Right lobe of liver (tissue), 6 donors: ENCODE results near the gene ACVR1. TPM values are rescaled to one million over a fixed set of nuclear protein-coding genes. Genes with fewer than 3 reads are reported as not detected.

Source experiments
- ATAC-seq, 4 donors: fragments of 200-7000 bp; cut with Tn5 transposase; one replicate each; pipeline ENCODE4 v1.9.1; 2020; ENCODE audit warnings: mild to moderate bottlenecking in 4 of 4, moderate library complexity in 4 of 4
- DNase-seq, 3 donors: peaks; one replicate each; pipeline ENCODE4 v3.0.0-alpha.2; 2020
- H3K27ac ChIP-seq, 3 donors: fragments of 200-600 bp; one replicate each; pipeline ENCODE4 v1.8.0; 2022
- H3K27me3 ChIP-seq, 2 donors: fragments of 200-600 bp; one replicate each; pipeline ENCODE4 v1.8.0; 2022
- H3K36me3 ChIP-seq, 4 donors: fragments of 200-600 bp; sonication (generic) in 1 of 4; one replicate each; pipeline versions ENCODE4 v1.5.1 to v1.8.0; 2017 to 2022; ENCODE audit warnings: control low read depth in 1 of 4
- H3K4me1 ChIP-seq, 4 donors: fragments of 200-600 bp; sonication (generic) in 1 of 4; one replicate each; pipeline versions ENCODE4 v1.5.1 to v1.8.0; 2017 to 2022; ENCODE audit warnings: control low read depth in 1 of 4
- H3K4me3 ChIP-seq, 3 donors: fragments of 200-600 bp; one replicate each; pipeline ENCODE4 v1.8.0; 2022
- H3K9me3 ChIP-seq, 4 donors: fragments of 200-600 bp; sonication (generic) in 1 of 4; one replicate each; pipeline versions ENCODE4 v1.5.1 to v1.8.0; 2017 to 2022; ENCODE audit warnings: control low read depth in 1 of 4
- POLR2A ChIP-seq: fragments of 450-650 bp; IDR thresholded peaks from one replicate; pipeline ENCODE4 v1.6.1; 2017; ENCODE audit warnings: antibody characterized with exemption, mild to moderate bottlenecking
- WGBS: methylation state at CpG from one replicate; pipeline ENCODE4 v1.1.6; 2018; ENCODE audit warnings: low coverage, low lambda C conversion rate; ENCODE audit not compliant: insufficient coverage; ENCODE audit errors: missing lambda C conversion rate; 5-methylcytosine and 5-hydroxymethylcytosine counted together
- intact Hi-C, 2 donors: fragments of 100-400 bp; cut with DNase I; formaldehyde crosslinking; loops; one replicate each; pipeline versions ENCODE4 v1.11.2 to v1.14.1; 2022
- total RNA-seq, 6 experiments: library from RNA; depleted of rRNA in 2 of 6; stranded (reverse); fragments of >200 nt in 2 of 6; fragmentation: NEBNext Ultra II Directional in 3 of 6; extraction: Animal tissue kit (Norgen Biotek cat#: 25700) in 3 of 6; gene quantifications; one replicate each; pipeline versions ENCODE4 v1.1.0 to v1.2.4, GENCODE V29; 2016 to 2023
- TF ChIP-seq, protein P1 (sequence below), 4 donors: fragments of 200-600 bp in 3 of 4; fragments of 450-650 bp in 1 of 4; IDR thresholded peaks; one replicate each; pipeline versions ENCODE4 v1.5.1 to v1.8.0; 2016 to 2022; ENCODE audit warnings: antibody characterized with exemption in 4 of 4, mild to moderate bottlenecking in 2 of 4
- donor health status: DM: no; HTN: yes; CAD: no.
- donor health status: DM: no; HTN: no; CAD: no.
- donor health status: DM: no; HTN: no; CAD: no.
- donor health status: DM: no; HTN: yes; CAD: no.
- donor health status: DM: no; HTN: yes; CAD: no.

ACVR1 gene
- total RNA-seq, 6 experiments from 2014 or later, result 10.9 to 25.1 (median 14.6) TPM

DNA sequence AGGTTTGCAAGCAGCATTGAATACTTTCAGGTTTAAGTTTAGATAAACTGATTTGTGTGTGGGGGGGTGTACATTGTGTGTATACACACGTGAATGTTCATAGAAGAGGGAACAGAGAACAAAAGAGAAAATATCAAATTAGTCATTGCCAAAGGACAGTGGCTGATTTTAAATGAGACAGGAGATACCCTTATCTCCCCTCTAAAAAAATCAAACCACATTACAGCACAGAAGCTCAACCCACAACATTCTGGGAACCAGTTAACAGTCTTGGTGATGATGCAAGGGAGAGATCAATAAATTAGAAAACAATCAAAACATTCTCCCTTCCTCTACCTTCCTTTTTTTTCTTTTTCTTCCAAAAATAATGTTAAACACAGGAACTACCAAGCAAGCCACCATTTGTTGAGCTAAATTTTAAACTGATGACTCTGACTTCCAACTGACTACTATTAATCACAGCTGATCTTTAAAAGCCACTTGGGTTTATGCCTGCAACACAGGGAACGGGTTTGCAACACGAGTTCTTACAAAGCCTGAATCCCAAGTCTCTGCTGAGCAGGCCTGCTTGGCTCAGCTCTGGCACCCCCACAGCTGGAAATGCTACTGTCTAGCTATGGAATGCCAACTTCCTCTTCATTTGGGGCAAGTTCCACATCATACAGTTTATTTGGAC lies 128.3 kb downstream of the ACVR1 start:
- Histone ChIP-seq H3K27me3 (no peaks in the 10 kb centered on the region), H3K27ac (peak overlapping the region in 2 of 3 donors; percentile 35 to 63), H3K4me1 (peaks cover 0 to 72% (median 27%) of the 10 kb centered on the region in 4 donors), H3K9me3 (no peaks in the 10 kb centered on the region), H3K4me3 (no peak overlapping the region), H3K36me3 (peaks cover 0 to 6% (median 0%) of the 10 kb centered on the region in 4 donors)
- peak; percentile 69 to 73 (median 72) for ATAC-seq
- WGBS, result 31% methylated on average over 3 of the region's 3 CpGs
- DNase-seq, result peak; percentile 49 to 66 (median 62)
- intact Hi-C loops, result no loop called here
- no peak for TF ChIP-seq POLR2A
- TF ChIP-seq, protein P1, sequence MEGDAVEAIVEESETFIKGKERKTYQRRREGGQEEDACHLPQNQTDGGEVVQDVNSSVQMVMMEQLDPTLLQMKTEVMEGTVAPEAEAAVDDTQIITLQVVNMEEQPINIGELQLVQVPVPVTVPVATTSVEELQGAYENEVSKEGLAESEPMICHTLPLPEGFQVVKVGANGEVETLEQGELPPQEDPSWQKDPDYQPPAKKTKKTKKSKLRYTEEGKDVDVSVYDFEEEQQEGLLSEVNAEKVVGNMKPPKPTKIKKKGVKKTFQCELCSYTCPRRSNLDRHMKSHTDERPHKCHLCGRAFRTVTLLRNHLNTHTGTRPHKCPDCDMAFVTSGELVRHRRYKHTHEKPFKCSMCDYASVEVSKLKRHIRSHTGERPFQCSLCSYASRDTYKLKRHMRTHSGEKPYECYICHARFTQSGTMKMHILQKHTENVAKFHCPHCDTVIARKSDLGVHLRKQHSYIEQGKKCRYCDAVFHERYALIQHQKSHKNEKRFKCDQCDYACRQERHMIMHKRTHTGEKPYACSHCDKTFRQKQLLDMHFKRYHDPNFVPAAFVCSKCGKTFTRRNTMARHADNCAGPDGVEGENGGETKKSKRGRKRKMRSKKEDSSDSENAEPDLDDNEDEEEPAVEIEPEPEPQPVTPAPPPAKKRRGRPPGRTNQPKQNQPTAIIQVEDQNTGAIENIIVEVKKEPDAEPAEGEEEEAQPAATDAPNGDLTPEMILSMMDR (IDR thresholded peaks at IDR 0.05), result no peak

DNA sequence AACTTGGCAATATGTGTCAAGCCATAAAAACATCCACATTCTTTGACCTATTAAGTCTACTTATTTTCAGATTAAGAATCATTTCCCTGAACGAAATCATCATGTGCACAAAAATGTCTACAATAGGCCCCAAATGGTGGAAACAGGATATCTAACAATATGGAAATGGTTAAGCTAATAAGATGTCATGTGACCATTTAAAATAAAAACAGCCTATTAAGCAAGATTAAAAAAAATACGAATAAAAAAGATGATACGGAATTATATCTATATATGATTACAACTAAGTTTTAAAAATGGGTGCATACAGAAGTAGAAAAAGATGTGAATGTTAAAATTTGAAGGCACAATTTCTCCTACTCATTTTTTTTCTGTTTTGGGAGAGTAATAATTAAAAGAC lies 128.8 kb downstream of the ACVR1 start:
- peaks cover 0 to 77% (median 30%) of the 10 kb centered on the region in 4 donors for H3K4me1 ChIP-seq
- TF ChIP-seq POLR2A, result no peak
- TF ChIP-seq, protein P1 (IDR thresholded peaks at IDR 0.05), result no peak
- no peaks in the 10 kb centered on the region for H3K27me3 ChIP-seq
- 32% methylated on average over 3 of the region's 3 CpGs for WGBS
- DNase-seq, result no peak
- H3K27ac ChIP-seq, result peak overlapping the region in 2 of 3 donors; percentile 36 to 63
- no peak for ATAC-seq
- intact Hi-C loops, result no loop called here
- no peaks in the 10 kb centered on the region for H3K9me3 ChIP-seq
- H3K36me3 ChIP-seq, result peaks cover 0 to 6% (median 0%) of the 10 kb centered on the region in 4 donors
- H3K4me3 ChIP-seq, result no peak overlapping the region

DNA sequence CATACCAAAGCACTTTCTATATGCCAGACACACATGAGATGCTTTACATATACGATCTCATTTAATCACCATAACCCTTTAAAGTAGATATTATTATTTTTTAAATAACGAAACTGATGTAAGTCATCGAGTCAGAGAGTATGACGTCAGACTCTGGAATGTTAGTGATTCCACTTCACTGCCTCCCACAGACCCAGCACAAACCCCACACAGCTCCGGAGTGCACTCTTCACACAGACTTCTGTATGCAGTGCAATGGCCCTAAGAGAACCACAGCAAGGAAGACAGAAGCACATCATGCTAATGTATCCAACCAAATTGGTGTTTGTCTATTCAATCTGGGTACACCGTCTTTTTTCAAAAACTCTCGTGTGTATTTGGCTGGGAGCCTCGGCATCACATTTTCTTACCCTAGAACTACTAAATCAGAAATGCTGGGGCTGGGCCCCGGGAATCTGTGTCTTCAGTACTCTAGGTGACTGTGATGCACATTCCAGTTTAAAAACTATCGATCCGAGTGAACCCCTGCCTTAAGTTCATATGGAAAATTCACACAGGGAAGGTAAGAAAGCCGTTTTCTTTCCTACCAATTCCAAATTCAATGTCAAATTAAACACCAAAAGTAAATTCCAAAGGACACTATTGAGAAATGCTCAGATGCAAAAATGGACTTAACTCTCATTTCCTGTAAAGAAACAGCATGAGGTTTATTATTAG lies 129.7 kb downstream of the ACVR1 start:
- TF ChIP-seq POLR2A, result no peak
- TF ChIP-seq, protein P1 (IDR thresholded peaks at IDR 0.05), result peak in 1 of 4 donors; percentile 31
- Histone ChIP-seq H3K27ac (peak overlapping the region in 2 of 3 donors; percentile 36 to 85), H3K9me3 (no peaks in the 10 kb centered on the region), H3K4me1 (peaks cover 0 to 81% (median 33%) of the 10 kb centered on the region in 4 donors), H3K27me3 (no peaks in the 10 kb centered on the region), H3K4me3 (no peak overlapping the region), H3K36me3 (peaks cover 0 to 6% (median 0%) of the 10 kb centered on the region in 4 donors)
- WGBS, result 27% methylated on average over 10 of the region's 12 CpGs
- intact Hi-C loops, result no loop called here
- DNase-seq (peak; percentile 48 to 86 (median 68)), ATAC-seq (peak; percentile 36 to 66 (median 48))

GRCh38 chr2:157744571-157745076 lies 131.5 kb downstream of the ACVR1 start:
- H3K36me3 ChIP-seq, result no peaks in the 10 kb centered on the region
- no peak for DNase-seq
- 94% methylated on average over 4 of the region's 6 CpGs for WGBS
- H3K27ac ChIP-seq, result peak overlapping the region in 1 of 3 donors; percentile 85
- intact Hi-C loops, result no loop called here
- no peak for TF ChIP-seq POLR2A
- TF ChIP-seq, protein P1 (IDR thresholded peaks at IDR 0.05), result no peak
- H3K4me3 ChIP-seq, result no peak overlapping the region
- ATAC-seq, result no peak
- no peaks in the 10 kb centered on the region for H3K27me3 ChIP-seq
- H3K9me3 ChIP-seq, result no peaks in the 10 kb centered on the region
- H3K4me1 ChIP-seq, result peaks cover 0 to 77% (median 34%) of the 10 kb centered on the region in 4 donors
